GM12873 (cell line): ENCODE measurements around the gene ZMIZ2.

Experiments
- TF ChIP-seq, protein P1 (sequence below): IDR thresholded peaks from 2 replicates; pipeline ENCODE4 v1.5.1; 2012; ENCODE audit warnings: low read depth, mild to moderate bottlenecking, moderate library complexity, low read length, control low read depth; ENCODE audit not compliant: insufficient read depth; ENCODE audit errors: missing control alignments

ZMIZ2 gene

DNA sequence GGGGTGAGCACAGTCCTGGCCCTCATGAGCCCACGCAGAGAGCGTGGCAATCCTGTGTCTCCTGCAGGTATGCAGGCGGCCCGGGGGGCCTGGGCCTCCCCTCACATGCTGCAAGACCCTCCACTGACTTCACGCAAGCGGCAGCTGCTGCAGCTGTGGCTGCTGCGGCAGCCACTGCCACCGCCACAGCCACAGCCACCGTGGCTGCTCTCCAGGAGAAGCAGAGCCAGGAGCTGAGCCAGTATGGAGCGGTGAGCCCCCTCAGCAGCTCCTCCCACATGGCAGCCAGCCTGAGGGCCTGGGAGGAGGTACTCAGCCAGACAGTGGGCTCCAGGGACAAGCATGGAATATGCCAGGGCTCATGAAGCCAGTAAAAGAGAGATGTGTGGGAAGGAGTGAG lies 8.7 kb downstream of the ZMIZ2 start:
- TF ChIP-seq, protein P1, sequence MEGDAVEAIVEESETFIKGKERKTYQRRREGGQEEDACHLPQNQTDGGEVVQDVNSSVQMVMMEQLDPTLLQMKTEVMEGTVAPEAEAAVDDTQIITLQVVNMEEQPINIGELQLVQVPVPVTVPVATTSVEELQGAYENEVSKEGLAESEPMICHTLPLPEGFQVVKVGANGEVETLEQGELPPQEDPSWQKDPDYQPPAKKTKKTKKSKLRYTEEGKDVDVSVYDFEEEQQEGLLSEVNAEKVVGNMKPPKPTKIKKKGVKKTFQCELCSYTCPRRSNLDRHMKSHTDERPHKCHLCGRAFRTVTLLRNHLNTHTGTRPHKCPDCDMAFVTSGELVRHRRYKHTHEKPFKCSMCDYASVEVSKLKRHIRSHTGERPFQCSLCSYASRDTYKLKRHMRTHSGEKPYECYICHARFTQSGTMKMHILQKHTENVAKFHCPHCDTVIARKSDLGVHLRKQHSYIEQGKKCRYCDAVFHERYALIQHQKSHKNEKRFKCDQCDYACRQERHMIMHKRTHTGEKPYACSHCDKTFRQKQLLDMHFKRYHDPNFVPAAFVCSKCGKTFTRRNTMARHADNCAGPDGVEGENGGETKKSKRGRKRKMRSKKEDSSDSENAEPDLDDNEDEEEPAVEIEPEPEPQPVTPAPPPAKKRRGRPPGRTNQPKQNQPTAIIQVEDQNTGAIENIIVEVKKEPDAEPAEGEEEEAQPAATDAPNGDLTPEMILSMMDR = no peak

GRCh38 chr7:44757739-44758138 lies 9.1 kb downstream of the ZMIZ2 start:
- TF ChIP-seq, protein P1 = no peak

GRCh38 chr7:44759246-44759645 lies 10.6 kb downstream of the ZMIZ2 start:
- TF ChIP-seq, protein P1 = no peak

GRCh38 chr7:44760034-44760580 lies 11.5 kb downstream of the ZMIZ2 start:
- TF ChIP-seq, protein P1 = no peak

- TF ChIP-seq, protein P1 = no peak
Measured at GRCh38 chr7:44761207-44762161, 12.8 kb downstream of the ZMIZ2 start.

- TF ChIP-seq, protein P1 = no peak
Measured at GRCh38 chr7:44762300-44762699, 13.7 kb downstream of the ZMIZ2 start.

DNA sequence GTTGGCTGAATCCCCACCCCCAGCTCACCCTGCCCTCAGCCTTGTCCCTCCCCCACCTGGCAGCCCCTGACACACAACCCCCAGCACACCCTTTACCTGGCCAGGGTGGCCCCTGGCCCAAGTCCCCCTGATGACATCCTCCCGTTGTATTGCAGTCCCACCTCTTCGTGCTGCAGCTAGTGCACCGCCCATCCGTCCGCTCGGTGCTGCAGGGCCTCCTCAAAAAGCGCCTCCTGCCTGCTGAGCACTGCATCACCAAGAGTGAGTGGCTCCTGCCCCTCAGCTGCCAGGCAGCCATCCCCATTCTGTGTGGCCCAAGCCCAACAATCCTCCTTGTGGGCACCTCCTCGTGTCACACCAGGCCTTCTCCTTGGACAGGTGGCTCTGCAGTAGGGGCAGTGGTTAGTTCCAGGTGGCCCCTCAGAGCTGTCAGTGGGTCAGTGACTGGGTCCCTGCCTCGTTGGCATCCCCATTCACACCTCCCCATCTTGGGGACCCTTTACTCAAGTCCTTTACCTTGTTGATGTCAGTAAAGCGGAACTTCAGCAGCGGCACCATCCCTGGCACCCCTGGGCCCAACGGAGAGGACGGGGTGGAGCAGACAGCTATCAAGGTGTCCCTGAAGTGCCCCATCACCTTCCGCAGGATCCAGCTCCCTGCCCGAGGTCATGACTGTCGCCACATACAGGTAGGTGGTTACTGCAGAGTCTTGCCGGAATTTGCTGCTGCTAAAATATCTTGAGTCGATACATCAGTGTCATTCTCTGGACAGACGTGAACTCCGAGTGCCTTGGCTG lies 14.3 kb downstream of the ZMIZ2 start:
- TF ChIP-seq, protein P1 = no peak
